Peyer's patch (tissue), 4 donors: ENCODE results near the gene VPS8. TPM values are rescaled to one million over a fixed set of nuclear protein-coding genes. Genes with fewer than 3 reads are reported as not detected.

ENCODE experiments used
- DNase-seq, 3 donors: peaks; one replicate each; pipeline ENCODE4 v3.0.0-alpha.2; 2017 to 2019
- H3K27ac ChIP-seq, 4 donors: fragments of 200-600 bp; sonication (generic); one replicate each; pipeline ENCODE4 v1.5.1; 2016 to 2019
- H3K27me3 ChIP-seq, 2 donors: fragments of 200-600 bp; sonication (generic); one replicate each; pipeline ENCODE4 v1.5.1; 2019
- H3K36me3 ChIP-seq, 3 donors: fragments of 200-600 bp; sonication (generic); one replicate each; pipeline ENCODE4 v1.5.1; 2016 to 2019
- H3K4me1 ChIP-seq, 4 donors: fragments of 200-600 bp; sonication (generic); one replicate each; pipeline ENCODE4 v1.5.1; 2016 to 2019
- H3K4me3 ChIP-seq, 4 donors: fragments of 200-600 bp; sonication (generic); 1 replicate in 3 of 4; 2 replicates in 1 of 4; pipeline ENCODE4 v1.5.1; 2016 to 2019; ENCODE audit warnings: mild to moderate bottlenecking in 1 of 4
- H3K9me3 ChIP-seq, 4 donors: fragments of 200-600 bp; sonication (generic); one replicate each; pipeline ENCODE4 v1.5.1; 2016 to 2019; ENCODE audit warnings: mild to moderate bottlenecking in 1 of 4
- CTCF ChIP-seq, 6 experiments: fragments of 450-650 bp in 4 of 6; fragments of 200-600 bp in 2 of 6; sonication (generic) in 1 of 6; IDR thresholded peaks; one replicate each; pipeline ENCODE4 v1.5.1; 2017 to 2019; ENCODE audit warnings: antibody characterized with exemption in 6 of 6, mild to moderate bottlenecking in 3 of 6, moderate library complexity in 1 of 6
- POLR2A ChIP-seq, 2 donors: fragments of 450-650 bp; IDR thresholded peaks; one replicate each; pipeline ENCODE4 v1.5.1; 2017; ENCODE audit warnings: antibody characterized with exemption in 2 of 2, mild to moderate bottlenecking in 2 of 2, moderate library complexity in 2 of 2
- total RNA-seq, 4 donors: library from RNA; depleted of rRNA; stranded (reverse); fragments of >200 nt; gene quantifications; one replicate each; pipeline ENCODE4 v1.1.0, GENCODE V29; 2016

VPS8 gene
- total RNA-seq, 4 donors from 2014 or later: 49.7 to 109 (median 74.3) TPM

GRCh38 chr3:184965639-184966430 is 153.9 kb downstream of the VPS8 start:
- H3K27me3 ChIP-seq: no peaks in the 10 kb centered on the region
- H3K4me3 ChIP-seq: no peak overlapping the region
- no peak overlapping the region for H3K27ac ChIP-seq
- TF ChIP-seq POLR2A (IDR thresholded peaks at IDR 0.05): no peak
- TF ChIP-seq CTCF (IDR thresholded peaks at IDR 0.05): no peak
- peaks cover 0 to 25% (median 0%) of the 10 kb centered on the region in 3 donors for H3K36me3 ChIP-seq
- no peak for DNase-seq
- no peaks in the 10 kb centered on the region for H3K4me1 ChIP-seq
- no peaks in the 10 kb centered on the region for H3K9me3 ChIP-seq

GRCh38 chr3:184968115-184968514 is 156.1 kb downstream of the VPS8 start:
- Histone ChIP-seq H3K4me3 (no peak overlapping the region), H3K27ac (no peak overlapping the region), H3K27me3 (no peaks in the 10 kb centered on the region), H3K4me1 (no peaks in the 10 kb centered on the region), H3K9me3 (no peaks in the 10 kb centered on the region), H3K36me3 (peaks cover 0 to 43% (median 0%) of the 10 kb centered on the region in 3 donors)
- TF ChIP-seq POLR2A (IDR thresholded peaks at IDR 0.05): no peak
- no peak for TF ChIP-seq CTCF (IDR thresholded peaks at IDR 0.05)
- no peak for DNase-seq

- Histone ChIP-seq H3K36me3 (peaks cover 0 to 40% (median 0%) of the 10 kb centered on the region in 3 donors), H3K27me3 (no peaks in the 10 kb centered on the region), H3K4me3 (no peak overlapping the region), H3K4me1 (no peaks in the 10 kb centered on the region), H3K27ac (no peak overlapping the region), H3K9me3 (no peaks in the 10 kb centered on the region)
- TF ChIP-seq CTCF (IDR thresholded peaks at IDR 0.05): no peak
- TF ChIP-seq POLR2A (IDR thresholded peaks at IDR 0.05): no peak
- no peak for DNase-seq
Measured at GRCh38 chr3:184970186-184970585, 158.2 kb downstream of the VPS8 start.

- H3K36me3 ChIP-seq: peaks cover 0 to 11% (median 0%) of the 10 kb centered on the region in 3 donors
- no peak overlapping the region for H3K27ac ChIP-seq
- H3K9me3 ChIP-seq: no peaks in the 10 kb centered on the region
- no peaks in the 10 kb centered on the region for H3K27me3 ChIP-seq
- no peak for DNase-seq
- H3K4me1 ChIP-seq: peaks cover 0 to 4% (median 0%) of the 10 kb centered on the region in 4 donors
- TF ChIP-seq CTCF (IDR thresholded peaks at IDR 0.05): no peak
- TF ChIP-seq POLR2A (IDR thresholded peaks at IDR 0.05): no peak
- no peak overlapping the region for H3K4me3 ChIP-seq
Measured at GRCh38 chr3:184977796-184978195, 165.8 kb downstream of the VPS8 start.

GRCh38 chr3:184981071-184981470 is 169.1 kb downstream of the VPS8 start:
- H3K4me1 ChIP-seq: peaks cover 0 to 4% (median 0%) of the 10 kb centered on the region in 4 donors
- H3K36me3 ChIP-seq: peaks cover 0 to 9% (median 0%) of the 10 kb centered on the region in 3 donors
- no peak for TF ChIP-seq POLR2A (IDR thresholded peaks at IDR 0.05)
- TF ChIP-seq CTCF (IDR thresholded peaks at IDR 0.05): no peak
- no peak overlapping the region for H3K4me3 ChIP-seq
- H3K27me3 ChIP-seq: no peaks in the 10 kb centered on the region
- DNase-seq: peak in 2 of 3 donors; percentile 63 to 67
- H3K9me3 ChIP-seq: no peaks in the 10 kb centered on the region
- H3K27ac ChIP-seq: no peak overlapping the region
